HTERT RPE-1 (cell line): ENCODE measurements around the gene NIPBL.
"Not testable (repeated sequence)": the region's sequence is repeated elsewhere in the genome, so short reads cannot be mapped to it uniquely, and the experiment has no call there.

Experiments
- in situ Hi-C: fragments of 300-500 bp; cut with MboI; formaldehyde crosslinking; loops from 4 replicates; pipeline ENCODE4 v1.14.3; 2020; ENCODE audit warnings: low sequenced_read_pairs

NIPBL gene

DNA sequence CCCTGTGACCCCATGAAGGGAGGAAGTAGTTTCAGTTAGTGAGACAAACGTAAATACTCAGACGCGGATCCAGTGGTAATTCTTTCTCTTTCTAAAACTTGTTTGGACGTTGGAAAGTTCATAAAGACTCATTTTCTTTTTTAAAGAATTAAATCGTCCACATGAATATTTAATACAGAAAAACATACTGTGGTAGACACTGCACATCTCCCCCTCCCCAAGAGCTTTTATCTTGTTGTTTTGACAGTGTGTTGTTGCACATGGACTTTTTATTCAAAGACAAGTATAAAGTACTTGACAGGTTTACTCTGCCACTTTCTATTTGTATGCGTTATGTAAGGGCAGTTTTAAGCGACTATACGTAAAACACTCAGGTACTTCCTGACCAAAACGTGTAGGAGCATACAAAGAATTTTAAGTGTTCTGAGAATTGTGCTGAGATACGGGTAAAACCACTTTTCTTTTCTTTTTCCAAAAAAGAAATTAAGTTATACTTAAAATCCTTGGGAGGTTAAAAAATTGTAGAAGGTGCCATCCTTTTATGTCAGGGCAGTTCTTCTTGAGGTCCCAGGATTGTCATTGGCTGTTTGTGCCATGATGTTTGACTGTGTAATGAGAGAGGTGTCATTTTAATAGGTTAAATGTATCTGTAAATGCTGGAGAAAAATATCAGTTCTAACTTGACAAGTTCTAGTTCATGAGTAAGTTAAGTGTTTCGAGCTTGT, 1.3 kb downstream of the NIPBL start:
- in situ Hi-C loops = no loop called here

DNA sequence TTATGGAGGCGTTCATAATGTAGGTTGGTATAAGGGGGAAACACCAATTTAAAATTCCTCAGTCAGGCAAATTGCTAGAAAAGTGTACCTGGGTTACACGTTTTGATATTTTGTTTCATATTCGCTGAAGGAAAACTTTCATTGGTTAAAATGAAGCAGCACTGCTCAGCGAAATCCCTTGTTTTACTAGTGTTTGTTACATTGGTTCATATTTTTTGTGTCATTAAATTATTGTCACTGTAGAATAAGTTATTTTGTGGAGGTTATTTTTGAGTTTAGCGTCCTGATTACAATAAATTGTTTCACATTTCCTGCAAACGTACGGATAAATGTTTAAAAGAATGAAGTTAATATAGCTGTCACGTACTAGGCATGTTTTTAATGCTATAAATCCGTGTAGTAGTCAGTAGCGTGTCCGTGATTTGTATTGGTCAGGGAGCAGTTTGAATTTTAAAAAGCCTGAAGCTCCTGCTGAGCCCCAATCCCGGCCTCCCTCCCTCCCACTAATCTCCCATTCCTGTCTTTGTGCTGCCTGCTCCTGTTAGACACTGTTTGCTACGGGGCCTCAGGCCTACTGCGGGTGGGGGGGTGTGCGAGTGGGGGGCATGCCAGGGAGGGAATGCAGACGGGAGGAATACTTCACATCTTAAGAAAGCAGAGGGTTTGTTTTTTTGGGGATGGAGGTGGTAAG, 2.0 kb downstream of the NIPBL start:
- in situ Hi-C loops = no loop called here

DNA sequence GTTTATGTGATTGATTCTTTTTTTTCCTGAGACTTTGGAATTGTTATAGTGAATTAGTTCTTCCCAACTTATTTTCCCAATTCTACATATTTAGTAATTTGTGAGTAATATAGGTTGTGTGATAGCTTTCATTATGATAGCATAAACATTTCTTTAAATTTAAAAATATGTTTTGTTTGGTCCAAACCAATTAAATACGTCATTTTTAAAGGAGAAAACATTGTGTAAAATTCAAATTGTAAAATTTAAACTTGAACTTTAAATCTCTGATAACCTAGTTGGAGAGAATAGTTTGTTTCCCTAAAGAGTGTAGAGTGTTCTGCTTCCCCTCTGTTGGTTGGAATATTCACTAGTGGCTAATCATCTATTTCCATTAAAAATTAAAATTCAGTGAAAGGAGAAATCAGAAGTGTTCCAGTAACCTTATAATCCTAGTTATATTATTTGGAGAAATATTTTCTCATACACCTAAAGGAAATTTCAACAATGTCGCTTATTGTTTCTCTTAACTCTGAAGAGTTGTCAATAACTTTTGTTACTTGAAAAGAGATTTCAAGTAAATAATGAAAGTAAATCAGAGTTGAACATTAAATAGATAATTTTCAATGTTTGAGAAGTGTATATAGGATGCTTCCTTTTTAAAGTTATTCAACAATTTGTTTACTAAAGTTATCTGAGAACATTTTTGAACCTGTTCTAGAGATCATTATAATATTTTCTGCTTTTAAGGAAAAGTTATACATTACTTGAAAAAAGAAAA, 2.9 kb downstream of the NIPBL start:
- in situ Hi-C loops = no loop called here

DNA sequence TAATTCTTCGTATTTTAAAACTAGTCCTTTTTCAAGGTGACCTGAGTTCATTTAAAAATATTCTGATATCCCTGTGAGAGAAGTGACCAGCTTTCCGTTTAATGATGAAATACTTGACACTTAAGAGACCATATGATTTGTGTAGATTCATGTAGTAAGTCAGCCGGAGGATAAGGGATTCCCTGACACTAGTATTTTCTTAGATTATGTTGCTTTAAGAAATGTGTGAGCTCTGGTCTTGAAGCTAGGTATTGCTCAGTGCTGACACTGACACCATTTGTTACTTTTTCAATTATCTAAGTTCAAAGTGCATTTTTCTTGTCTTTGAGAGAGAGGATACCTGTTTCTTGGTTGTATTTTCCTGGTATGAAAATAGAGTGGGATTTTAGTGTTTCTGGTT, 4.2 kb downstream of the NIPBL start:
- in situ Hi-C loops = no loop called here

DNA sequence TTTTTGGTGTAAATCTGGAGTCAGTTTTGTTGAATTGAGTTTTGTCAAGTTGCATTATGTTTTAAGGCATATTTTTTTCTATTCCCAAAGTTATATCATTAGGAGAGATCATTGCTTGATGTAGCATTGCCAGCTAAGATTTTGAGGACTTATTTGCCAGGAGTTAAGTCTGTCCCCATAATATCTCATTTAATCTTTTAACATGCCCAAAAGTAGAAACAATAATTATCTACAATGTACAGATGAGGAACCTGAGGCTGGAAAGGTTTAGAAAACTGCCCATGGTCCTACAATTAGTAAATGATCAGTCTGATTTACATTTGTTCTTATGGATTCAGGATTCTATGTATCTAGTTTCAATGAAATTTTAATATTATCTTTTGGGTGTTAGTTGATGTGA, 4.7 kb downstream of the NIPBL start:
- in situ Hi-C loops = no loop called here

DNA sequence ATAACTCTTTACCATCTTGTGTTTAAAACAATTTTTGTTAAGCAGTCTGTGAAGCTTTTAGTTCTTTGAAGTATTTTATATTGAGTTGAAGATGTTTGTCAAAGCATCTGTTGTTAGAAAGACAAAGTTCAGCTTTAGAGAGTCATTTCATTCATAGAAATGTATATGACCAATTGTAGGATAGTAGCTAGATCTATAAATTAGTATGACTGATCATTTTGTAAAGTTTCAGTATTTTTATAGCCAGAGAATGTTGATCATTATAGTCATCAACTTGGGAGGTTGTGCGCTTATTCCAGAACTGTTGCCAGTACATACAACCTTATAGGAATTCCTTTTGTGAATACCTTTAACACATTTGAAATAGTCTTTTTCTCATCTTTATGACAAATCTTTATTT, 5.2 kb downstream of the NIPBL start:
- in situ Hi-C loops = no loop called here

DNA sequence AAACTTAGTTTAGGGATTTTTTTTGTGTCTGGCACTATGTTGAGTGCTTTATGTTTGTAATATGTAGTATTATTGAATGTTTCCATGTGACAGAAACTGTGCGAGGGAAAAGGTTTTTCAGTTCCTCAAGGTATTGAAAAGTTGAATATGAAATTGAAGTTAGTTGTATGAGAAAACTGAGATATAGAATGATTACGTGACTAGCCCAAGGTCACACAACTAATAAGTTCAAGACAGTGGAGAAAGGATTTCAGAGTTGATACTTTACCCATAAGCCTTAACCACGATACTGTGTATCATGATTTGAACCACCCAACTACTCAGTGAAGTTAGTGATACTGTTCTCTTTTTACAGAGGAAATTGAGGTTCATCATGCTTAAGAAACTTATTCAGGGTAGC, 5.7 kb downstream of the NIPBL start:
- in situ Hi-C loops = no loop called here

DNA sequence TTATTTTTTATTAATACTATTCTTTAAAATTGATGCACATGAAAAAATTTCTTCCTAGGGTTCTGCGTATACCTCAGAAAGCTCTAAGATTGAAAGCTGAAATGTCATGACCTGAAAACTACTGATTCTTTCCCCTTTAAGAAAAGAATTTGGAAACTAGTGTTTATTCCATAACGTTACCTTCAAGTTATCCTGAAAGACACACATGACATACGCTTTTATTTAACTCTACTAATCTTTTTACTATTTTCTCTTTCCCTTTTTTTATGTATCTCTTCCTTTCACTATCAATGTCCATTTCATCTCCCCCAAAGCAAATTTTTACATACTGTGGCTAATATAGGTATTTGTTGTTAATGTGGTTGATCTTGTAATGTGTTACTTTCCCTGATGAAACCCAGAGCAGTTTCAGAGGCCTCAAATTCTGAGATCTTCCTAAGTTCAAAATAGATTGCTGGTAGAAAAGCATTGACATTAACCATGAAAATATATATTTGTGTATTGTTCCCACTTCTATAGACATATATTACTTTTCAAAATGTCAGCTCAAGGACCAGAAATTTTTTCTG, 7.4 kb downstream of the NIPBL start:
- in situ Hi-C loops = no loop called here

DNA sequence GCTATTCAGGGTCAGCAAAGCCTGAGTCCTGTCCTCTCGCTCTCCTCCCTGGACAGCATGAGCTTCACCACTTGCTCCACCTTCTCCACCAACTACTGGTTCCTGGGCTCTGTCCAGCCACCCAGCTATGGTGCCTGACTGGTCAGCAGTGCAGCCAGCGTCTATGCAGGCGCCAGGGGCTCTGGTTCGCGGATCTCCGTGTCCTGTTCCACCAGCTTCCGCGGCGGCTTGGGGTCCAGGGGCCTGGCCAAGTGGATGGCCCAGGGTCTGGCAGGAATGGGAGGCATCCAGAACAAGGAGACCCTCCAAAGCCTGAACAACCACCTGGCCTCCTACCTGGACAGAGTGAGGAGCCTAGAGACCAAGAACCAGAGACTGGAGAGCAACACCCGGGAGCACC, 8.6 kb downstream of the NIPBL start:
- in situ Hi-C loops = no loop called here

DNA sequence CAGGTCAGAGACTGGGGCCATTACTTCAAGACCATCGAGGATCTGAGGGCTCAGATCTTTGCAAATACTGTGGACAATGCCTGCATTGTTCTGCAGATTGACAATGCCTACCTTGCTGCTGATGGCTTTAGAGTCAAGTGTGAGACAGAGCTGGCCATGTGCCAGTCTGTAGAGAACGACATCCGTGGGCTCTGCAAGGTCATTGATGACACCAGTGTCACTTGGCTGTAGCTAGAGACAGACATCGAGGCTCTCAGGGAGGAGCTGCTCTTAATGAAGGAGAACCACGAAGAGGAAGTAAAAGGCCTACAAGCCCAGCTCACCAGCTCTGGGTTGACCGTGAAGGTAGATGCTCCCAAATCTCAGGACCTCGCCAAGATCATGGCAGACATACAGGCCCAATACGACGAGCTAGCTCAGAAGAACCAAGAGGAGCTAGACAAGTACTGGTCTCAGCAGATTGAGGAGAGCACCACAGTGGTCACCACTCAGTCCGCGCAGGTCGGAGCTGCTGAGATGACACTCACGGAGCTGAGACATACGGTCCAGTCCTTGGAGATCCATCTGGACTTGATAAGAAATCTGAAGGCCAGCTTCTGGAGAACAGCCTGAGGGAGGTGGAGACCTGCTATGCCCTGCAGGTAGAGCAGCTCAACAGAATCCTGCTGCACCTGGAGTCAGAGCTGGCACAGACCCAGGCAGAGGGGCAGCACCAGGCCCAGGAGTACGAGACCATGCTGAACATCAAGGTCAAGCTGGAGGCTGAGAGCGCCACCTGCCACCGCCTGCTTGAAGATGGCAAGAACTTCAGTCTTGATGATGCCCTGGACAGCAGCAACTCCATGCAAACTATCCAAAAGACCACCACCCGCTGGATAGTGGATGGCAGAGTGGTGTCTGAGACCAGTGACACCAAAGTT, 9.3 kb downstream of the NIPBL start:
- in situ Hi-C loops = no loop called here

DNA sequence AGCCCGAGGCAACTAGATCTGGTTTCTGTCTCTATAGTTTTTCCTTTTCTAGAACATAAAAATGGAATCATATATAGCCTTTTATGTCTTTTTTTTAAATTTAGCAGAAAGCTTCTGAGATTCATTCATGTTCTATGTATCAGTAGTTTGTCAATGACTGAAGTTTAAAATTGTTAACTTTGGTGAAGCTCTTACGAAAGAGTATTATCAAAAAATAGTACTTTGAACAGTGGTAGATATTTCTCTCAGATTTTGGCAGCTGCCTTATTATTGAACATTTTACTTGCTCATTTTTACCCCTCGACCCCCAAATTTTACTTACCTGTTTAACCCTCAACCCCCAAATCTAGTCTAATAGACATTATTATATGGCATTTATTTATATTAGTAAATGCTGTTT, 10.2 kb downstream of the NIPBL start:
- in situ Hi-C loops = no loop called here

DNA sequence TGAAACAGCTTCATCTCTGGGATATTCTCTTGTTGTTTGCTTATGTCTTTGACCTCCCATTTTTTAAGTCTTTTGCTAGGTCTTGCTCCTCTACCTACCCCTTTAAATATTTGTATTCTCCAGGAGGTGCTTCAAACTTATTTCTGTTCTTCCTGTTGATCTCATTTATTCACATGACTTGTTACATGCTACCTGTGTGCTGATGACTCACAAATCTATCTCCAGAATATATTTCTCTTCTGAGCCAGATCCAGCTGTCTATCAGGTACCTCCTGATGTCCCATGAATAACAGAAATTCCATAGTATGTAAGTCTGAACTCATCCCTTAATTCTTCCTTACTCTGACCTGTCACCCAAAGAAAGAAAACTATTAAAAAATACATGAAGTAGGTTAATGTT, 11.0 kb downstream of the NIPBL start:
- in situ Hi-C loops = no loop called here

DNA sequence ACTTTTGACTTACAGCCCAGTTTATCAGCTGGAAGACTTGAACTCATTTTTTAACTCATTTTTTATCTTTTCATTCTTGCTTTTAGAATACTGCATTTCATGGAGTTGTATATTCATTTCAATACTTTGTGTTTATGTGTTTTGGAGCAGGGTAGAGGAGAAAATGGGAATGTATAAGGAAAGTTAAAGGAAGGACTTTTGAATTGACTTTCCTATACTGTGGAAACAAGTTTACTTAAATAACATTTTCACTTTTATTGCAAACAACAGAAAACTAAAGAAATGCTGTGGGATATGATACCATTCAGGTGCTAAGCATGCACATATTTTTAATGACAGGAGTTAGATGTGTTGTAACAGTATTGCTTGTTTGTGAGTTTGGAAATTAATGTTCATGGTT, 11.7 kb downstream of the NIPBL start:
- in situ Hi-C loops = no loop called here

DNA sequence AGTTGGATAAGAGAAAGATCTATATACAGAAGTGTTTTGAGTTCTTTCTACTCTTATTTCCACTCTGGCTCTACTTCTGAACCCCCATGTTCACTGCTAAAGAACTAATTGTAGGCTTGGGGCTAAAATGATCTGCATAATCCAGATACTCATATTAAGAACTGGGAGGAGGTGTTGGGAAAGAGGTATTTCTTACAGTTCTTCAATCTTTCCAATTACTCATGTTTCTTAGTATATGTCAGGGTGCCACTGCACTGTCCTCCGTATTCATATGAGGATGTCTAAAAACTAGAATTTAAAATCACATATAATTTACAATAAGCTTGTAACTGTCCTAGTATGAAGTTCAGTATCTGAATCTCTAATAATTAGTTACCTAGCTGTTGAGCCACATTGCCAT, 12.7 kb downstream of the NIPBL start:
- in situ Hi-C loops = no loop called here

DNA sequence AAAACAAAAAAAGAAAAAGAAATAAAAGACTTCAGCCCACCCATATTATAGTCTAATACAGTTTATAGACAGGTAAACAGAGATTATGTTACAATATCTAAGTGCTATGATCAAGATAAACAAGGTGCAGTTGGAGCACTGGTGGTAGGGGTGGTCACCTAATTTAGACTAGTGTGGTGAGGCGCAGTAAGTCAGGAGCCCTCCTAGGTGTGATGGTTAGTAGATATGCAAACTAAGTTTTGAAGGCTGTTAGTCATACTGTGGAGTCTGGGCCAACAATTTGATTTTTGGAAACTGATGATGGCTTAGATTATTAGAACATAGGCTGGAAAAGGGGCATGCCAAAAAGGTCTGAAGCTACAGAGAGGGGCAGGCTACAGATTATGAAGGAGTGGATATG, 14.7 kb downstream of the NIPBL start:
- in situ Hi-C loops = no loop called here

DNA sequence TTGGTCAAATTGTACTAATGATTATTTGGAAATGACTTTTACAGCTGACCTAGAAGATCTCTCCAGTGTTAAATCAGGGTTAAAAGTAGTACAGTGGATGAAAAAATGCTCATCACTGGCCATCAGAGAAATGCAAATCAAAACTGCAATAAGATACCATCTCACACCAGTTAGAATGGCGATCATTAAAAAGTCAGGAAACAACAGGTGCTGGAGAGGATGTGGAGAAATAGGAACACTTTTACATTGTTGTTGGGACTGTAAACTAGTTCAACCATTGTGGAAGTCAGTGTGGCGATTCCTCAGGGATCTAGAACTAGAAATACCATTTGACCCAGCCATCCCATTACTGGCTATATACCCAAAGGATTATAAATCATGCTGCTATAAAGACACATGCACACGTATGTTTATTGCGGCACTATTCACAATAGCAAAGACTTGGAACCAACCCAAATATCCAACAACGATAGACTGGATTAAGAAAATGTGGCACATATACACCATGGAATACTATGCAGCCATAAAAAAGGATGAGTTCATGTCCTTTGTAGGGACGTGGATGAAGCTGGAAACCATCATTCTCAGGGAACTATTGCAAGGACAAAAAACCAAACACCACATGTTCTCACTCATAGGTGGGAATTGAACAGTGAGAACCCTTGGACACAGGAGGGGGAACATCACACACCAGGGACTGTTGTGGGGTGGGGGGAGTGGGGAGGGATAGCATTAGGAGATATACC, 15.7 kb downstream of the NIPBL start:
- in situ Hi-C loops = not testable (repeated sequence)

DNA sequence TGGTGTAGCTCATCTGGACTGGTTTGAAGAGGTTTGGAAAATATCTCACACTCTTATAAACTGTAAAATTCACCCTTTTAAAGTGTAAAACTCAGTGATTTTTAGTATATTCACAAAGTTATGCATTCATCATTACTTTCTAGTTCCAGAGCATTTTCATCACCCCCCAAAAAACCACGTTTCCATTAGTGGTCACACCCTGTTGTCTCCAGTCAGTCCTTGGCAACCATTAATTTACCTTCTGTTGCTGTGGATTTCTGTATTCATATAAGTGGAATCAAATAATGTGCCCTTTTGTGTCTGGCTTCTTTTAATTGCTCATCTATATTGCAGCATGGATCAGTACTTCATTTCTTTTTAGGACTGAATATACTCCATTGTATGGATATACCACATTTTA, 18.4 kb downstream of the NIPBL start:
- in situ Hi-C loops = no loop called here

DNA sequence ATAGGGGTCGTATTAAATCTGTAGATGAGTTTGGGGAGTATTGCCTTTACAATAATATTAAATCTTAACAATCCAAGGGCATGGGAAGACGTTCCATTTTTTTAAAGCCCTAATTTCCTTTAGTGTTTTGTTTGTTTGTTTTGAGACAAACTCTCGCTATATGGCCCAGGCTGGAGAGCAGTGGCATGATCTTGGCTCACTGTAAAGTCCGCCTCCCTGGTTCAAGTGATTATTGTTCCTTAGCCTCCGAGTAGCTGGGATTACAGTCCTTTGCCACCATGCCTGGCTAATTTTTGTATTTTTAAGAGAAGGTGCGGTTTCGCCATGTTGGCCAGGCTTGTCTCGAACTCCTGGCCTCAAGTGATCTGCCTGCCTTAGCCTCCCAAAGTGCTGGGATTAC, 19.9 kb downstream of the NIPBL start:
- in situ Hi-C loops = no loop called here

DNA sequence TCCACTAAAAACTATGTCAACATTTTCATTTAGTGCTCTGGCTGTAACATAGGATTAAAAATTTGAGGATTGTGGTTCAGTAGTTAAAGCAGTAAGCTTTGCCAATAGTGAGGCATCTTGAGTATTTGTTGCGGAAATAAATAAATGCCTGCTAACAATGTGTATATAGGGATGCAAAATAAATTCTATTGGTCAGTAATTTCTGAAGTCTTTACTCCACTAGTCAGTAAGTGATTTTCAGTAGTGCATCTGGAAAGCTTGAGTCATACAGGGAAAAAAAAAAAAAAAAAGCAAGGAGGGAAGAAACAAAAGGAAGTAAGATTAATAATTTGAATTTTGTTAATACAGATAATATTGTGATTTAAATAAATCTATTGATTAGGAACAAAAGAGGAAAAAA, 21.0 kb downstream of the NIPBL start:
- in situ Hi-C loops = no loop called here

DNA sequence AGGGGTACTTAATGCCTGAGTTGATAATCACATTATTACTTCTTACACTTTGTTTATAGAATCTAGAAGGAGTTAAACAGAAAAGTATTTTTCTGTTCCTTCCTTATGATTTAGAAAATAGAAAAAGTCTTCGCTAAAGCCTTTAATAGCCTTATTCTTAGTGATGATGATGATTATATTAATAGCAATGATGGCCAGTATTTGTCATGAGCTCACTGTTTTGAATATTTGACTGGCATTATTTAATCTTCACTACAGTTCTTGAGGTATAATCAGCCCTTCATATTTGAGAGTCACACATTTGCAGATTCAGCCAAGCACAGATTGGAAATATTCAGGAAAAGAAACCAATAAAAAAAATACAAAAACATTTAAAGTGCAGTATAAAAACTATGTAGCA, 23.3 kb downstream of the NIPBL start:
- in situ Hi-C loops = no loop called here
